Esophagus squamous epithelium (tissue), 4 donors: ENCODE data around the gene PROSER2.

Source experiments
- CTCF ChIP-seq, 6 experiments: fragments of 450-650 bp in 4 of 6; fragments of 200-600 bp in 2 of 6; sonication (generic) in 2 of 6; IDR thresholded peaks; one replicate each; pipeline ENCODE4 v1.5.1; 2016 to 2019; ENCODE audit warnings: antibody characterized with exemption in 6 of 6, mild to moderate bottlenecking in 4 of 6, moderate library complexity in 4 of 6
- POLR2A ChIP-seq, 4 donors: fragments of 450-650 bp; IDR thresholded peaks; one replicate each; pipeline ENCODE4 v1.6.1; 2017; ENCODE audit warnings: antibody characterized with exemption in 4 of 4, mild to moderate bottlenecking in 4 of 4, moderate library complexity in 3 of 4

- no peak for TF ChIP-seq POLR2A (IDR thresholded peaks at IDR 0.05)
- TF ChIP-seq CTCF (IDR thresholded peaks at IDR 0.05) = no peak
Measured at GRCh38 chr10:11899067-11899876, 76.1 kb downstream of the PROSER2 start.
